Heart right ventricle (tissue), 16 donors: Measurements from ENCODE around the gene GPRIN2. TPM values are rescaled to one million over a fixed set of nuclear protein-coding genes. Genes with fewer than 3 reads are reported as not detected.

ENCODE experiments used
- ATAC-seq, 8 donors: fragments of 200-7000 bp; cut with Tn5 transposase; one replicate each; pipeline ENCODE4 v1.9.1; 2020; ENCODE audit warnings: mild to moderate bottlenecking in 8 of 8, moderate library complexity in 8 of 8, moderate number of reproducible peaks in 1 of 8
- DNase-seq, 2 donors: peaks; one replicate each; pipeline ENCODE4 v3.0.0-alpha.2; 2020
- H3K27ac ChIP-seq, 10 donors: fragments of 200-600 bp; sonication (generic) in 2 of 10; one replicate each; pipeline versions ENCODE4 v1.5.0 to v1.8.0; 2020 to 2022; ENCODE audit warnings: mild to moderate bottlenecking in 3 of 10
- H3K27me3 ChIP-seq, 7 donors: fragments of 200-600 bp; one replicate each; pipeline ENCODE4 v1.8.0; 2021 to 2022; ENCODE audit warnings: mild to moderate bottlenecking in 2 of 7
- H3K36me3 ChIP-seq, 9 donors: fragments of 200-600 bp; sonication (generic) in 1 of 9; one replicate each; pipeline versions ENCODE4 v1.5.0 to v1.8.0; 2020 to 2022; ENCODE audit warnings: mild to moderate bottlenecking in 2 of 9
- H3K4me1 ChIP-seq, 9 donors: fragments of 200-600 bp; sonication (generic) in 1 of 9; one replicate each; pipeline versions ENCODE4 v1.5.0 to v1.8.0; 2020 to 2022; ENCODE audit warnings: mild to moderate bottlenecking in 4 of 9
- H3K4me3 ChIP-seq, 10 donors: fragments of 200-600 bp; sonication (generic) in 2 of 10; one replicate each; pipeline versions ENCODE4 v1.5.0 to v1.8.0; 2020 to 2022; ENCODE audit warnings: mild to moderate bottlenecking in 7 of 10, moderate library complexity in 2 of 10
- H3K9me3 ChIP-seq, 11 donors: fragments of 200-600 bp in 10 of 11; sonication (generic) in 2 of 11; one replicate each; pipeline versions ENCODE4 v1.5.0 to v1.8.0; 2013 to 2022; ENCODE audit warnings: mild to moderate bottlenecking in 2 of 11, control low read depth in 1 of 11, moderate library complexity in 1 of 11
- CTCF ChIP-seq, 9 donors: fragments of 200-600 bp; sonication (generic) in 2 of 9; IDR thresholded peaks; one replicate each; pipeline versions ENCODE4 v1.5.0 to v1.8.0; 2021 to 2022; ENCODE audit warnings: antibody characterized with exemption in 9 of 9, mild to moderate bottlenecking in 5 of 9, moderate library complexity in 1 of 9
- WGBS, 2 donors: extraction: QIAGEN DNeasy Blood & Tissue Kit; methylation state at CpG; one replicate each; pipeline ENCODE4 v1.1.7; 2013; ENCODE audit warnings: inconsistent platforms in 1 of 2; 5-methylcytosine and 5-hydroxymethylcytosine counted together
- intact Hi-C, 10 donors: fragments of 100-400 bp; cut with DNase I; formaldehyde crosslinking; loops; one replicate each; pipeline versions ENCODE4 v1.11.1 to v1.14.2; 2022
- polyA plus RNA-seq, 2 donors: library from polyadenylated mRNA; stranded (reverse); fragments of 200-250 nt; gene quantifications; one replicate each; pipeline ENCODE4 v1.2.3, GENCODE V29; 2013
- total RNA-seq, 10 donors: library from RNA; stranded (reverse); fragmentation: NEBNext Ultra II Directional in 3 of 10; extraction: Animal tissue kit (Norgen Biotek cat#: 25700) in 3 of 10; gene quantifications; one replicate each; pipeline versions ENCODE4 v1.2.1 to v1.2.4, GENCODE V29; 2021 to 2023
- donor health status: Arrhythmogenic right ventricular cardiomyopathy.
- donor health status: ischemic (EF 13 %, LVEDD 7.1; RV severe dilation, severe dysfunction).
- donor health status: healthy with polysubstance abuse.
- donor health status: DM: no; HTN: yes; CAD: no.
- donor health status: DM: no; HTN: no; CAD: no.
- donor health status: ischemic (EF 25% LVEDD 6.9; RV normal size, moderate dysfunction).
- donor health status: ischemic (EF 25% LVEDD 5.7; RV mildly dilated, moderate dysfunction).
- donor health status: healthy.
- donor health status: DM: yes; HTN: yes; CAD: no.
- donor health status: Ischemic cardiomyopathy.
- donor health status: ischemic (EF 35%, LVEDD 5.7; RV mildly dilated, moderate dysfunction).
- donor health status: nonischemic (EF 11% LVEDD 7.7; RV severe dilation, severe dysfunction).
- donor health status: DM: yes; HTN: yes; CAD: no.
- donor health status: PGD.
- donor health status: ischemic (EF 29% LVEDD 5.4; RV normal size, mild dysfunction).
- donor health status: nonischemic (EF 23%, LVEDD 6.1; RV moderate dilation, normal function).

GPRIN2 gene
- total and polyA plus RNA-seq, 12 donors = 0.13 TPM; not detected in 11

GRCh38 chr10:46553238-46554049 is 3.0 kb downstream of the GPRIN2 start:
- no peak for TF ChIP-seq CTCF (IDR thresholded peaks at IDR 0.05)
- WGBS, 2 donors = 70 to 71% methylated on average over 2 of the region's 2 CpGs
- intact Hi-C loops = no loop called here
- DNase-seq (peak in 1 of 2 donors; percentile 3), ATAC-seq (peak in 1 of 8 donors; percentile 3)
- Histone ChIP-seq H3K27me3 (peaks cover 30 to 96% (median 72%) of the 10 kb centered on the region in 7 donors), H3K27ac (no peak overlapping the region), H3K36me3 (no peaks in the 10 kb centered on the region), H3K4me3 (no peak overlapping the region), H3K9me3 (no peaks in the 10 kb centered on the region), H3K4me1 (peaks cover 0 to 9% (median 7%) of the 10 kb centered on the region in 9 donors)

DNA sequence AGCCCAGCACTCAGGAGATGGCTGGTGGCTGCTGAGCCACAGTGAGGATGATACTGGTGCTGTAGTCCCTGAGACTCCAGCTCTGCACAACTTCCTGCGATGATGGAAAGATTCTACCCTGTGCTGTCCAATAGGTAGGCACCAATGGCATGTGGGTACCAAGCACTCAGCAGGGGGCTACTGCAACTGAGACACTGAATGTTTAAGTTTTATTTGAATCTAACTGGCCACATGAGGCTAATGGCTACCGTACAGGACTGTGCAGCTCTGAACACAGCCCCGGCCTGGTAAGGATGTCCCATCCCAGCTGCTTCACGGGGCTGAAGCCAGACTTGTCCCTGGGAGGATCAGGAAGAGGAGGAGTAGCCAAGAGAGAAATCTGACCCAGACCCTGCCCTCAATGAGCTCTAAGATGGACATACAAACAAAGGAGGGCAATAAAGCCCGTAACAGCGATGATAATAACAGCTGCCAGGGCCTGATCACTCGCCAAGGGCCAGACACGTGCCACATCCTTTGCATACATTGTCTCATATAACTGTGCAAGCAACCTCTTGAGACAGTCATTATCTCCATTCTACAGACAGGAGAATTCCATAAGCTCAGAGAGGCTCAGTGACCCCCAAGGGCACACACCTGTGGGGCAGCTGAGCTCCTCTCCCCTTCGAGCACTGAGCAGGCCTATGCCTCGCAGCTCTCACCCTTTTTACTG is 3.8 kb downstream of the GPRIN2 start:
- H3K27me3 ChIP-seq = peaks cover 24 to 96% (median 72%) of the 10 kb centered on the region in 7 donors

DNA sequence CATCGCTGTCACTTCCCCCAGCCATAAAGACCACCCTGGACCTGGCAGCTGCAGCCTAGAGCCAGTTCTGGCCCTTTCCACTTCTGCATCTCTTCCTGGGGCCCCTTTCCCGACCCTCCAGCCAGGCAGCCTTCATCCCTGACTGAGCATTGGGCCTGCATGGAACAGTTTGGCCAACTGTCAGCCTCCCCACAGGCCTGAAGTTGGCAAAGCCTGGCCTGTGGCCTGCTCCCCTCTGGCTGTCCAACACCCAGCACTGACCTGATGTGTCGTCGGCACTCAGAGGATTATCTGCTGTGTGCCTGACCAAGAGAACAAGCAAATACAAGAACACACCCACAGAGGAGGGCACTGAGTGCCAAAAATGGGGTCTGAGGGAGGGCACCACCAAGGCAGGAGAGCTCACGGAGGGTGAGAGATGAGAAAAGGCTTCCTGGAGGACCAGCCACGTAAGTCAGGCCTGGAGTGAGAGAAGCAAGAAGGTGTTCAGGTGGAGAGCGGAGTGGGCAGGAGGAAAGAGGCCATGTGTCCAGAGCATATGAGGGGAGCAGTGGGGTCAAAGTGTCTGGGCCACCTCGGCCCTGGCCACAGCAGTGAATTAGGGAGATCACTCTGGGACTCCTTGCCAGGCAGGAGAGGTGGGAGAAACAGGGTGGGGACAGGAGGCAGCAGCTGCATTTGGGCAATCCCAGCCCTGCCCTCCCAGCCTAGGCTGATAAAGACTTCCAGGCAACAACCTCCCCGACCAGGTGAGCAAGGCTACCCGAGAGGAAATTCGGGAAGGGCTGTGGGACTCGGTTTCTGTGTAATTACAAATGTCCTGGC is 4.5 kb downstream of the GPRIN2 start:
- peak in 1 of 2 donors; percentile 3 for DNase-seq
- peak in 1 of 8 donors; percentile 4 for ATAC-seq
- no peak for TF ChIP-seq CTCF (IDR thresholded peaks at IDR 0.05)
- intact Hi-C loops = no loop called here
- WGBS, 2 donors = 83 to 89% methylated on average over 12 of the region's 12 CpGs
- Histone ChIP-seq H3K9me3 (no peaks in the 10 kb centered on the region), H3K27ac (no peak overlapping the region), H3K27me3 (peaks cover 16 to 96% (median 71%) of the 10 kb centered on the region in 7 donors), H3K4me1 (peaks cover 0 to 9% (median 7%) of the 10 kb centered on the region in 9 donors), H3K4me3 (no peak overlapping the region), H3K36me3 (no peaks in the 10 kb centered on the region)

More for the DNA sequence above, 3.8 kb downstream of the GPRIN2 start:
- DNase-seq = no peak
- H3K27ac ChIP-seq = no peak overlapping the region
- intact Hi-C loops = no loop called here
- no peak for TF ChIP-seq CTCF (IDR thresholded peaks at IDR 0.05)
- H3K9me3 ChIP-seq = no peaks in the 10 kb centered on the region
- no peak for ATAC-seq
- 76 to 80% methylated on average over 10 of the region's 10 CpGs for WGBS, 2 donors
- no peaks in the 10 kb centered on the region for H3K36me3 ChIP-seq
- H3K4me1 ChIP-seq = peaks cover 0 to 9% (median 7%) of the 10 kb centered on the region in 9 donors
- no peak overlapping the region for H3K4me3 ChIP-seq
